Psoas muscle (tissue), 8 donors: ENCODE measurements around the gene C10orf120. TPM values are rescaled to one million over a fixed set of nuclear protein-coding genes. Genes with fewer than 3 reads are reported as not detected.

Experiments used
- ATAC-seq, 4 donors: fragments of 200-7000 bp; cut with Tn5 transposase; one replicate each; pipeline ENCODE4 v1.9.1; 2020; ENCODE audit warnings: moderate library complexity in 3 of 4, mild to moderate bottlenecking in 2 of 4
- DNase-seq, 2 donors: peaks; one replicate each; pipeline ENCODE4 v3.0.0-alpha.2; 2020
- H3K27ac ChIP-seq: fragments of 200-600 bp; one replicate; pipeline ENCODE4 v1.8.0; 2022
- H3K27me3 ChIP-seq, 3 donors: fragments of 200-600 bp in 1 of 3; one replicate each; pipeline versions ENCODE4 v1.6.1 to v1.8.0; 2013 to 2022; ENCODE audit warnings: low read length in 2 of 3, mild to moderate bottlenecking in 2 of 3, moderate library complexity in 1 of 3; ENCODE audit not compliant: insufficient read depth in 3 of 3
- H3K36me3 ChIP-seq, 2 donors: fragments of 200-600 bp in 1 of 2; one replicate each; pipeline versions ENCODE4 v1.6.1 to v1.8.0; 2013 to 2022; ENCODE audit warnings: low read depth in 1 of 2, mild to moderate bottlenecking in 1 of 2, moderate library complexity in 1 of 2; ENCODE audit not compliant: insufficient read depth in 1 of 2
- H3K4me1 ChIP-seq: fragments of 200-600 bp; one replicate; pipeline ENCODE4 v1.8.0; 2022
- H3K4me3 ChIP-seq: fragments of 200-600 bp; one replicate; pipeline ENCODE4 v1.8.0; 2022; ENCODE audit warnings: mild to moderate bottlenecking
- H3K9me3 ChIP-seq: fragments of 200-600 bp; one replicate; pipeline ENCODE4 v1.8.0; 2022
- CTCF ChIP-seq: fragments of 200-600 bp; IDR thresholded peaks from one replicate; pipeline ENCODE4 v1.8.0; 2022; ENCODE audit warnings: antibody characterized with exemption
- WGBS, 3 donors: extraction: QIAGEN DNeasy Blood & Tissue Kit; methylation state at CpG; one replicate each; pipeline versions ENCODE4 v1.1.6 to v1.1.7; 2013; 5-methylcytosine and 5-hydroxymethylcytosine counted together
- intact Hi-C, 2 donors: fragments of 100-400 bp; cut with DNase I; formaldehyde crosslinking; loops; one replicate each; pipeline versions ENCODE4 v1.11.0 to v1.14.2; 2022
- polyA plus RNA-seq, 3 donors: library from polyadenylated mRNA; stranded (reverse); fragments of 200-250 nt; gene quantifications; one replicate each; pipeline ENCODE4 v1.2.3, GENCODE V29; 2013
- total RNA-seq, 4 donors: library from RNA; stranded (reverse); fragmentation: NEBNext Ultra II Directional in 2 of 4; extraction: Animal tissue kit (Norgen Biotek cat#: 25700) in 2 of 4; gene quantifications; one replicate each; pipeline versions ENCODE4 v1.2.1 to v1.2.4, GENCODE V29; 2021 to 2023
- donor health status: healthy with polysubstance abuse.
- donor health status: DM: no; HTN: no; CAD: no; lungs with moderate emphysema.
- donor health status: Bipolar disorder and iron deficiency.
- donor health status: healthy.
- donor health status: DM: yes; HTN: yes; CAD: no.
- donor health status: DM: no; HTN: no; CAD: no.
- donor health status: DM: no; HTN: no; CAD: no.
- donor health status: DM: yes; HTN: yes; CAD: no.

The C10orf120 gene
- total and polyA plus RNA-seq, 7 donors, result not detected

GRCh38 chr10:122710576-122710975 lies 10.9 kb upstream of the C10orf120 start:
- intact Hi-C loops, result no loop called here
- no peaks in the 10 kb centered on the region for H3K4me1 ChIP-seq
- H3K9me3 ChIP-seq, result no peaks in the 10 kb centered on the region
- H3K27me3 ChIP-seq, result peaks cover 0 to 31% (median 9%) of the 10 kb centered on the region in 3 donors
- H3K27ac ChIP-seq, result no peak overlapping the region
- TF ChIP-seq CTCF, result no peak
- DNase-seq (no peak), ATAC-seq (no peak)
- 73 to 83% (median 81%) methylated on average over 1 of the region's 1 CpG for WGBS, 3 donors
- H3K36me3 ChIP-seq, result no peaks in the 10 kb centered on the region
- no peak overlapping the region for H3K4me3 ChIP-seq

- Histone ChIP-seq H3K4me3 (no peak overlapping the region), H3K4me1 (no peaks in the 10 kb centered on the region), H3K27ac (no peak overlapping the region), H3K36me3 (no peaks in the 10 kb centered on the region), H3K9me3 (no peaks in the 10 kb centered on the region), H3K27me3 (peaks cover 0 to 31% (median 9%) of the 10 kb centered on the region in 3 donors)
- 50 to 61% (median 55%) methylated on average over 4 of the region's 4 CpGs for WGBS, 3 donors
- no peak for ATAC-seq
- no peak for TF ChIP-seq CTCF
- intact Hi-C loops, result no loop called here
- no peak for DNase-seq
Measured at GRCh38 chr10:122709971-122710370, 10.3 kb upstream of the C10orf120 start.

GRCh38 chr10:122707535-122707934 lies 7.9 kb upstream of the C10orf120 start:
- ATAC-seq, result no peak
- intact Hi-C loops, result no loop called here
- no peak for DNase-seq
- Histone ChIP-seq H3K27ac (no peak overlapping the region), H3K9me3 (no peaks in the 10 kb centered on the region), H3K36me3 (no peaks in the 10 kb centered on the region), H3K4me1 (no peaks in the 10 kb centered on the region), H3K4me3 (no peak overlapping the region), H3K27me3 (peaks cover 0 to 15% (median 0%) of the 10 kb centered on the region in 3 donors)
- 66 to 70% (median 68%) methylated on average over 9 of the region's 9 CpGs for WGBS, 3 donors
- TF ChIP-seq CTCF, result no peak

GRCh38 chr10:122706947-122707346 lies 7.3 kb upstream of the C10orf120 start:
- Histone ChIP-seq H3K4me1 (no peaks in the 10 kb centered on the region), H3K27me3 (peaks cover 0 to 10% (median 0%) of the 10 kb centered on the region in 3 donors), H3K9me3 (no peaks in the 10 kb centered on the region), H3K36me3 (no peaks in the 10 kb centered on the region), H3K4me3 (no peak overlapping the region), H3K27ac (no peak overlapping the region)
- 63 to 72% (median 67%) methylated on average over 4 of the region's 4 CpGs for WGBS, 3 donors
- TF ChIP-seq CTCF, result no peak
- ATAC-seq, result no peak
- no peak for DNase-seq
- intact Hi-C loops, result no loop called here

GRCh38 chr10:122706467-122706866 lies 6.8 kb upstream of the C10orf120 start:
- no peak for ATAC-seq
- TF ChIP-seq CTCF, result no peak
- intact Hi-C loops, result no loop called here
- Histone ChIP-seq H3K27me3 (peaks cover 0 to 5% (median 0%) of the 10 kb centered on the region in 3 donors), H3K36me3 (no peaks in the 10 kb centered on the region), H3K27ac (no peak overlapping the region), H3K4me3 (no peak overlapping the region), H3K9me3 (no peaks in the 10 kb centered on the region), H3K4me1 (no peaks in the 10 kb centered on the region)
- WGBS, 3 donors, result 73 to 85% (median 80%) methylated on average over 2 of the region's 2 CpGs
- no peak for DNase-seq
